Heart left ventricle (tissue), 16 donors: ENCODE results near the gene TEKT2. TPM values are rescaled to one million over a fixed set of nuclear protein-coding genes. Genes with fewer than 3 reads are reported as not detected.

ENCODE experiments used
- ATAC-seq, 4 donors: fragments of 200-7000 bp; cut with Tn5 transposase; one replicate each; pipeline ENCODE4 v1.9.1; 2020 to 2022; ENCODE audit warnings: moderate library complexity in 4 of 4, mild to moderate bottlenecking in 3 of 4, moderate number of reproducible peaks in 1 of 4
- DNase-seq, 5 donors: peaks; one replicate each; pipeline ENCODE4 v3.0.0-alpha.2; 2020
- H3K27ac ChIP-seq, 12 donors: fragments of 200-600 bp; sonication (generic) in 4 of 12; one replicate each; pipeline versions ENCODE4 v1.5.0 to v1.8.0; 2016 to 2022; ENCODE audit warnings: mild to moderate bottlenecking in 2 of 12
- H3K27me3 ChIP-seq, 9 donors: fragments of 200-600 bp; sonication (generic) in 2 of 9; one replicate each; pipeline versions ENCODE4 v1.5.1 to v1.8.0; 2016 to 2022; ENCODE audit warnings: mild to moderate bottlenecking in 3 of 9
- H3K36me3 ChIP-seq, 9 donors: fragments of 200-600 bp; sonication (generic) in 2 of 9; one replicate each; pipeline versions ENCODE4 v1.5.0 to v1.8.0; 2018 to 2022; ENCODE audit warnings: mild to moderate bottlenecking in 2 of 9
- H3K4me1 ChIP-seq, 12 donors: fragments of 200-600 bp; sonication (generic) in 4 of 12; one replicate each; pipeline versions ENCODE4 v1.5.0 to v1.8.0; 2016 to 2022; ENCODE audit warnings: mild to moderate bottlenecking in 3 of 12
- H3K4me3 ChIP-seq, 12 donors: fragments of 200-600 bp; sonication (generic) in 4 of 12; one replicate each; pipeline versions ENCODE4 v1.5.0 to v1.8.0; 2017 to 2022; ENCODE audit warnings: mild to moderate bottlenecking in 9 of 12, moderate library complexity in 4 of 12
- H3K9me3 ChIP-seq, 12 donors: fragments of 200-600 bp; sonication (generic) in 4 of 12; one replicate each; pipeline versions ENCODE4 v1.5.0 to v1.8.0; 2016 to 2022; ENCODE audit warnings: mild to moderate bottlenecking in 1 of 12
- CTCF ChIP-seq, 12 donors: fragments of 200-600 bp; sonication (generic) in 4 of 12; IDR thresholded peaks; one replicate each; pipeline versions ENCODE4 v1.5.0 to v1.8.0; 2018 to 2022; ENCODE audit warnings: antibody characterized with exemption in 12 of 12, mild to moderate bottlenecking in 5 of 12
- POLR2A ChIP-seq, 2 donors: fragments of 450-650 bp; IDR thresholded peaks; one replicate each; pipeline ENCODE4 v1.6.1; 2017; ENCODE audit warnings: antibody characterized with exemption in 2 of 2, mild to moderate bottlenecking in 2 of 2, moderate library complexity in 2 of 2
- WGBS, 4 donors: extraction: QIAGEN DNeasy Blood & Tissue Kit in 2 of 4; methylation state at CpG; one replicate each; pipeline versions ENCODE4 v1.1.5 to v1.1.7; 2013 to 2018; 5-methylcytosine and 5-hydroxymethylcytosine counted together
- intact Hi-C, 10 donors: fragments of 100-400 bp; cut with DNase I; formaldehyde crosslinking; loops; one replicate each; pipeline versions ENCODE4 v1.11.1 to v1.14.2; 2022
- polyA plus RNA-seq, 2 donors: library from polyadenylated mRNA; stranded (reverse); fragments of 200-250 nt; gene quantifications; one replicate each; pipeline ENCODE4 v1.2.3, GENCODE V29; 2013
- total RNA-seq, 9 donors: library from RNA; depleted of rRNA in 2 of 9; stranded (reverse); fragments of >200 nt in 2 of 9; fragmentation: NEBNext Ultra II Directional in 3 of 9; extraction: Animal tissue kit (Norgen Biotek cat#: 25700) in 3 of 9; gene quantifications; one replicate each; pipeline versions ENCODE4 v1.1.0 to v1.2.4, GENCODE V29; 2016 to 2023
- donor health status: ischemic (EF 13 %, LVEDD 7.1; RV severe dilation, severe dysfunction).
- donor health status: healthy with polysubstance abuse.
- donor health status: DM: no; HTN: yes; CAD: no.
- donor health status: DM: no; HTN: no; CAD: no.
- donor health status: ischemic (EF 25% LVEDD 6.9; RV normal size, moderate dysfunction).
- donor health status: ischemic (EF 25% LVEDD 5.7; RV mildly dilated, moderate dysfunction).
- donor health status: healthy.
- donor health status: DM: yes; HTN: yes; CAD: no.
- donor health status: ischemic (EF 35%, LVEDD 5.7; RV mildly dilated, moderate dysfunction).
- donor health status: nonischemic (EF 11% LVEDD 7.7; RV severe dilation, severe dysfunction).
- donor health status: DM: yes; HTN: yes; CAD: no.
- donor health status: PGD.
- donor health status: ischemic (EF 29% LVEDD 5.4; RV normal size, mild dysfunction).
- donor health status: nonischemic (EF 23%, LVEDD 6.1; RV moderate dilation, normal function).

TEKT2 gene
- total and polyA plus RNA-seq, 11 donors: 0.07 to 0.23 (median 0.18) TPM; not detected in 7

- TF ChIP-seq CTCF (IDR thresholded peaks at IDR 0.05): no peak
- TF ChIP-seq POLR2A (IDR thresholded peaks at IDR 0.05): no peak
- intact Hi-C loops: loop anchor here in 2 of 10 donors (10.0 kb wide), 2 partner anchors 195 to 225 kb away; partner anchors contain the start of gene AGO1 (in 1 of the 2)
- Histone ChIP-seq H3K4me3 (no peak overlapping the region), H3K36me3 (no peaks in the 10 kb centered on the region), H3K9me3 (no peaks in the 10 kb centered on the region), H3K27ac (no peak overlapping the region), H3K4me1 (peaks cover 0 to 14% (median 7%) of the 10 kb centered on the region in 12 donors), H3K27me3 (peaks cover 0 to 23% (median 5%) of the 10 kb centered on the region in 9 donors)
- no peak for DNase-seq
- 55 to 59% (median 57%) methylated on average over 3 of the region's 3 CpGs for WGBS, 4 donors
- no peak for ATAC-seq
Observed at GRCh38 chr1:36080236-36080635, 3.7 kb upstream of the TEKT2 start.

DNA sequence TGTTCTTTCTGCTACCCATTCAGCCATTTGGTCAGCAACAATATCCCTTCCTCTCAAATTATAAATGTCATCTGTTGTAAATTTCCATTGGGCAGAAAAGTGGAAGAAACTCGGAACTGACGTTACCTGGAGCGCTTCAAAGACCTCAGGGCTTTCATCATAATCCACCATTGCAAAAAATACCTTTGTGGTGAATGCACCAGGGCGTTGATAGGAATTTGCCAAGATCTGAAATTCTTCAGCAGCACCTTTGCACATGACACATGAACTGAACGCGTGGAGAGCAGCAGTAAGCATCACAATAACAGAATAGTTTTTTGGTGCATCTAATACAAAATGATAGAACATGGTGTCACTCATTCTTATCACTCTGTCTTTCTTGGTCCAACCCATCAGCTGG, 3.1 kb upstream of the TEKT2 start:
- peaks cover 0 to 26% (median 5%) of the 10 kb centered on the region in 9 donors for H3K27me3 ChIP-seq
- H3K4me3 ChIP-seq: no peak overlapping the region
- H3K4me1 ChIP-seq: peaks cover 0 to 14% (median 7%) of the 10 kb centered on the region in 12 donors
- DNase-seq (no peak), ATAC-seq (no peak)
- H3K27ac ChIP-seq: no peak overlapping the region
- intact Hi-C loops: loop anchor here in 2 of 10 donors (10.0 kb wide), 2 partner anchors 196 to 226 kb away; partner anchors contain the start of gene AGO1 (in 1 of the 2)
- 59 to 77% (median 65%) methylated on average over 6 of the region's 6 CpGs for WGBS, 4 donors
- H3K9me3 ChIP-seq: no peaks in the 10 kb centered on the region
- TF ChIP-seq CTCF (IDR thresholded peaks at IDR 0.05): no peak
- no peak for TF ChIP-seq POLR2A (IDR thresholded peaks at IDR 0.05)
- H3K36me3 ChIP-seq: no peaks in the 10 kb centered on the region

DNA sequence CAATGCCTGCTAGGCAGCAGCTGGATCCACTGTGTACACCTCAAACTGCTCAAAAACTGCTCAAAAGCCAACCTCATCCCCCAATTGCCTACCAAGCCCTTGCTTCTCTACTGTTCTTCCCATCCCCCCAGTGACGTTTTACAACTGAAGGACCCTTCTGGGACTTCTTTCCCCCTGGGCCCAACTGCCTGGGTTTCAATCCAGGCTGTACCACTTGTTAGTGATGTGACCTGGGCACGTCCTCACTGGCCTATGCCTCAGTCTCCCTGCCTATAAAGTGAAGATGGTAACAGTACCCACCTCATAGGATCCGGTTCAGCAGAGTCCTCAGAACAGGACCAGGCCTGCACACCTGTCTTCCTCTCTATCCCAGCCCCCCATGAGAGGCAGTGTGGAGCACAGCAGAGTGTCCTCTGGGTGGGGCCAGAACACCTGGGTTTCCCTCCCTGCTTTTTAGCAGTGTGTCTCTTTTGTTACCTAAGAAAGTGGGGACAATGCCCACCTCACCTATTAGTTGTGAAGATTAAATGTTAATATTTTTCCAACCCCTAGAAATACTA, 1.9 kb upstream of the TEKT2 start:
- DNase-seq (no peak), ATAC-seq (no peak)
- TF ChIP-seq CTCF (IDR thresholded peaks at IDR 0.05): no peak
- TF ChIP-seq POLR2A (IDR thresholded peaks at IDR 0.05): no peak
- Histone ChIP-seq H3K36me3 (no peaks in the 10 kb centered on the region), H3K9me3 (no peaks in the 10 kb centered on the region), H3K27me3 (peaks cover 0 to 26% (median 5%) of the 10 kb centered on the region in 9 donors), H3K4me3 (no peak overlapping the region), H3K27ac (no peak overlapping the region), H3K4me1 (peaks cover 0 to 14% (median 7%) of the 10 kb centered on the region in 12 donors)
- intact Hi-C loops: loop anchor here in 2 of 10 donors (10.0 kb wide), 2 partner anchors 197 to 227 kb away; partner anchors contain the start of gene AGO1 (in 1 of the 2)
- WGBS, 4 donors: 73 to 79% (median 77%) methylated on average over 3 of the region's 3 CpGs

- TF ChIP-seq CTCF (IDR thresholded peaks at IDR 0.05): no peak
- no peak for TF ChIP-seq POLR2A (IDR thresholded peaks at IDR 0.05)
- no peak for ATAC-seq
- WGBS, 4 donors: 88 to 95% (median 90%) methylated on average over 13 of the region's 13 CpGs
- Histone ChIP-seq H3K4me1 (peaks cover 0 to 16% (median 9%) of the 10 kb centered on the region in 12 donors), H3K9me3 (no peaks in the 10 kb centered on the region), H3K4me3 (no peak overlapping the region), H3K27ac (no peak overlapping the region), H3K36me3 (no peaks in the 10 kb centered on the region), H3K27me3 (peaks cover 0 to 26% (median 5%) of the 10 kb centered on the region in 9 donors)
- DNase-seq: no peak
- intact Hi-C loops: loop anchor here in 2 of 10 donors (10.0 kb wide), 2 partner anchors 198 to 228 kb away; partner anchors contain the start of gene AGO1 (in 1 of the 2)
Observed at GRCh38 chr1:36083219-36083618, 675 bp upstream of the TEKT2 start.
